GM12878 (cell line): ENCODE results near the gene ITGA8. TPM values are rescaled to one million over a fixed set of nuclear protein-coding genes. Genes with fewer than 3 reads are reported as not detected.

Experiments used
- ATAC-seq: fragments of 200-7000 bp; cut with Tn5 transposase; 3 replicates; pipeline ENCODE4 v1.9.1; 2020; ENCODE audit warnings: mild to moderate bottlenecking, moderate library complexity
- BruUV-seq: library from RNA; stranded (reverse); fragments of 400-500 nt; replicated peaks from 2 replicates; lab custom pipeline; 2021; lab: Mats Ljungman, UMichigan
- CTCF ChIA-PET: fragments of 300-600 bp; sonication (Branson Sonifier 250); formaldehyde crosslinking; extraction: SDS; loops from one replicate; lab custom pipeline; 2021; ENCODE audit warnings: inconsistent platforms; lab: Yijun Ruan, JAX
- POLR2A ChIA-PET: fragments of 350-600 bp; formaldehyde crosslinking; extraction: SDS; loops from one replicate; lab custom pipeline; 2021; ENCODE audit warnings: inconsistent platforms; lab: Charles Lee
- RAD21 ChIA-PET: fragments of 300-600 bp; sonication (Branson Sonifier 250); formaldehyde crosslinking; loops from one replicate; lab custom pipeline; 2023; ENCODE audit warnings: antibody characterized with exemption; ENCODE audit not compliant: unreplicated experiment; lab: Charles Lee
- SMC1A ChIA-PET: fragments of 300-600 bp; sonication (Branson Sonifier 250); formaldehyde crosslinking; loops from one replicate; lab custom pipeline; 2023; ENCODE audit not compliant: unreplicated experiment, uncharacterized antibody; lab: Charles Lee
- DNase-seq: peaks from one replicate; pipeline ENCODE4 v3.0.0-alpha.2; 2011; ENCODE audit warnings: low read depth, low spot score
- FAIRE-seq: peaks from 3 replicates; lab custom pipeline; 2011; peaks lifted over from hg19 to GRCh38; lab: Jason Lieb, UNC
- H2AFZ ChIP-seq: 2 replicates; pipeline ENCODE4 v1.6.0; 2011; ENCODE audit warnings: low read depth, low read length, control low read depth; ENCODE audit not compliant: control insufficient read depth
- H3K27ac ChIP-seq: 2 replicates; pipeline ENCODE4 v1.5.1; 2011; ENCODE audit warnings: control low read depth; ENCODE audit not compliant: control insufficient read depth, insufficient read depth
- H3K27me3 ChIP-seq, 2 experiments: replicated peaks in 1 of 2; 2 replicates each; pipeline versions ENCODE4 v1.6.0 to v1.6.1; 2011; ENCODE audit warnings: low read length in 1 of 2; ENCODE audit not compliant: control insufficient read depth in 2 of 2, insufficient read depth in 2 of 2
- H3K36me3 ChIP-seq, 2 experiments: 2 replicates each; pipeline ENCODE4 v1.5.1; 2011; ENCODE audit warnings: low read length in 1 of 2; ENCODE audit not compliant: control insufficient read depth in 2 of 2, insufficient read depth in 2 of 2
- H3K4me1 ChIP-seq: 2 replicates; pipeline ENCODE4 v1.6.1; 2011; ENCODE audit warnings: mild to moderate bottlenecking, low read length, moderate library complexity, mixed read lengths; ENCODE audit not compliant: control insufficient read depth, insufficient read depth
- H3K4me2 ChIP-seq: 2 replicates; pipeline ENCODE4 v1.6.0; 2011; ENCODE audit warnings: control low read depth; ENCODE audit not compliant: control insufficient read depth, insufficient read depth
- H3K4me3 ChIP-seq: fragments of 200-600 bp; sonication (generic); 2 replicates; pipeline ENCODE4 v1.5.1; 2016
- H3K79me2 ChIP-seq: 2 replicates; pipeline ENCODE4 v1.6.0; 2011; ENCODE audit warnings: low read length; ENCODE audit not compliant: control insufficient read depth, insufficient read depth
- H3K9ac ChIP-seq: 2 replicates; pipeline ENCODE4 v1.8.0; 2011; ENCODE audit warnings: low read length, control low read depth, mixed read lengths; ENCODE audit not compliant: control insufficient read depth, insufficient read depth
- H3K9me3 ChIP-seq: replicated peaks from 3 replicates; pipeline ENCODE4 v1.5.1; 2011; ENCODE audit warnings: mild to moderate bottlenecking, low read length; ENCODE audit not compliant: control insufficient read depth, insufficient read depth
- H4K20me1 ChIP-seq: 2 replicates; pipeline ENCODE4 v1.6.0; 2011; ENCODE audit not compliant: control insufficient read depth, insufficient read depth
- BRCA1 ChIP-seq: IDR thresholded peaks from 2 replicates; pipeline ENCODE4 v1.6.1; 2011; ENCODE audit warnings: low read depth, low read length, improper control_type of control experiment
- FOS ChIP-seq: IDR thresholded peaks from 3 replicates; pipeline ENCODE4 v1.6.1; 2011; ENCODE audit warnings: borderline replicate concordance; ENCODE audit not compliant: insufficient read length; ENCODE audit errors: extremely low read depth
- GABPA ChIP-seq: IDR thresholded peaks from 2 replicates; pipeline ENCODE4 v1.6.1; 2014; ENCODE audit warnings: antibody characterized with exemption, low read depth, mild to moderate bottlenecking, inconsistent platforms
- JUNB ChIP-seq: IDR thresholded peaks from 2 replicates; pipeline ENCODE4 v1.6.1; 2016; ENCODE audit warnings: antibody characterized with exemption, mild to moderate bottlenecking
- KDM1A ChIP-seq: fragments of 200-600 bp; sonication (generic); IDR thresholded peaks from 2 replicates; pipeline ENCODE4 v1.6.1; 2016; ENCODE audit warnings: borderline replicate concordance
- NBN ChIP-seq: fragments of 450-650 bp; IDR thresholded peaks from 2 replicates; pipeline ENCODE4 v1.6.1; 2016
- RAD51 ChIP-seq: fragments of 450-650 bp; IDR thresholded peaks from 2 replicates; pipeline ENCODE4 v1.6.1; 2016; ENCODE audit warnings: moderate library complexity, mild to moderate bottlenecking, inconsistent platforms
- RUNX3 ChIP-seq: IDR thresholded peaks from 2 replicates; pipeline ENCODE4 v1.6.1; 2012; ENCODE audit warnings: low read length, inconsistent platforms
- ZBTB33 ChIP-seq: fragments of 450-650 bp; IDR thresholded peaks from 2 replicates; pipeline ENCODE4 v1.6.1; 2017; ENCODE audit warnings: mild to moderate bottlenecking
- ZNF24 ChIP-seq: fragments of 450-650 bp; IDR thresholded peaks from 2 replicates; pipeline ENCODE4 v1.6.1; 2017; ENCODE audit warnings: antibody characterized with exemption, mild to moderate bottlenecking
- WGBS: methylation state at CpG from one replicate; pipeline ENCODE4 v1.1.6; 2016; ENCODE audit warnings: low lambda C conversion rate; ENCODE audit not compliant: insufficient replicate concordance, insufficient coverage; ENCODE audit errors: missing lambda C conversion rate; 5-methylcytosine and 5-hydroxymethylcytosine counted together
- in situ Hi-C: fragments of 300-500 bp; cut with MboI; formaldehyde crosslinking; loops from 9 replicates; pipeline ENCODE4 v1.14.3; 2018; ENCODE audit warnings: mixed read lengths
- intact Hi-C: fragments of 100-400 bp; cut with micrococcal nuclease; formaldehyde crosslinking; loops from one replicate; pipeline ENCODE4 v1.14.2; 2022; ENCODE audit not compliant: unreplicated experiment
- polyA plus RNA-seq, 11 experiments: library from polyadenylated mRNA; depleted of rRNA in 4 of 11; unstranded in 6 of 11; stranded (reverse) in 5 of 11; fragments of >200 nt; fragmentation: Nextera tagmentation in 4 of 11; fragmentation: Illumina TruSeq in 1 of 11; extraction: Ambion mirVana in 4 of 11; extraction: Trizol in 1 of 11; gene quantifications; 1 replicate in 1 of 11; 2 replicates in 10 of 11; pipeline versions ENCODE4 v1.2.1 to v1.2.3, GENCODE V29; 2011 to 2016; ENCODE audit warnings: inconsistent platforms in 2 of 11, missing spikeins in 2 of 11, low read depth in 1 of 11
- total RNA-seq, 4 experiments: library from RNA; depleted of rRNA in 3 of 4; stranded (reverse); fragments of >200 nt in 3 of 4; fragmentation: Illumina TruSeq in 1 of 4; extraction: Trizol in 1 of 4; gene quantifications; 2 replicates each; pipeline versions ENCODE4 v1.2.1 to v1.2.3, GENCODE V29; 2013 to 2021
- TF ChIP-seq, protein P1 (sequence below): IDR thresholded peaks from 2 replicates; pipeline ENCODE4 v1.6.1; 2012; ENCODE audit warnings: low read depth, low read length, improper control_type of control experiment
- TF ChIP-seq, protein P2 (sequence below): fragments of 450-650 bp; formaldehyde crosslinking; IDR thresholded peaks from 2 replicates; pipeline ENCODE4 v1.5.0; 2022; ENCODE audit warnings: mild to moderate bottlenecking, missing genetic modification characterization

The ITGA8 gene
- total and polyA plus RNA-seq, 10 of the 15 experiments (the other 5 are each of a cell fraction or from before 2014, with no cell fraction given): 0.03 TPM; not detected in 9

DNA sequence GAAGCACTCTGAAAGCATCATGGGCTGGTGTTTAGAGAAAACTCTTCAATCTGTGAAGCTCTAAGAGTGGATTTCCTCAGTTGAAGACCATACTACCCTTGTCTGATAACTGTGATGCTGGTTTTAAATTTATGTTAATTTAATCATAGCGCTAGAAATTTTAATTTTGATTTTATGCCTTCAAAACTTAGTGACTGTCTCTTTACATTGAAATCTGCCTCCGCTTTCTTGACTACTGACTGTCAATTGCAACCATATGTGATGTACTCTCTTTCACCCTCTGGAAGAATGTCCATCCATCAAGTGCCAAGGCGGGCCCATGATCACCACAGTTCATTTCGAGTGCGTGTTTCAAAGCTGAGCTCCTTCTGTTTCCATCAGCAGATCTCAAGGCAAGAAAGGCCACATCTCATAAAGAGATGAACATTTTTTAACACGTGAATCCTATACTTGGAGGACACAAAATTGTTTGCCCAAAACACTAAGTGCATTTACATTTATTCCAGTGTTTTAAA is 147.1 kb downstream of the ITGA8 start:
- in situ Hi-C loops: no loop called here
- Histone ChIP-seq H3K27ac (no peak overlapping the region), H3K27me3 (no peaks in the 10 kb centered on the region), H3K9ac (no peak overlapping the region), H3K4me3 (no peak overlapping the region), H4K20me1 (no peaks in the 10 kb centered on the region), H3K79me2 (no peaks in the 10 kb centered on the region), H3K9me3 (no peaks in the 10 kb centered on the region), H2AFZ (no peak overlapping the region), H3K4me2 (no peak overlapping the region)
- no peak for FAIRE-seq
- no TSS peak for BruUV-seq
- SMC1A ChIA-PET: interaction anchor here (1.1 kb wide), 1 partner anchor 28 kb away, joined by 3 read pairs; no protein-coding TSS in a partner anchor
- no peak for ATAC-seq
- DNase-seq: no peak
- TF ChIP-seq ZNF24 (no peak), KDM1A (no peak), RUNX3 (no peak), BRCA1 (no peak)
- TF ChIP-seq, all 136 proteins: peak for 0
- POLR2A ChIA-PET: no interaction called here
- RAD21 ChIA-PET: no interaction called here
- CTCF ChIA-PET: no interaction called here
- H3K4me1 ChIP-seq: no peaks in the 10 kb centered on the region
- WGBS: 40% methylated on average over 6 of the region's 6 CpGs
- intact Hi-C loops: no loop called here
- H3K36me3 ChIP-seq: no peaks in the 10 kb centered on the region

GRCh38 chr10:15571575-15571974 is 148.1 kb downstream of the ITGA8 start:
- FAIRE-seq (no peak), ATAC-seq (no peak)
- TF ChIP-seq ZBTB33: no peak
- TF ChIP-seq JUNB: no peak
- no peak for TF ChIP-seq GABPA
- TF ChIP-seq ZNF24: no peak
- TF ChIP-seq, protein P1, sequence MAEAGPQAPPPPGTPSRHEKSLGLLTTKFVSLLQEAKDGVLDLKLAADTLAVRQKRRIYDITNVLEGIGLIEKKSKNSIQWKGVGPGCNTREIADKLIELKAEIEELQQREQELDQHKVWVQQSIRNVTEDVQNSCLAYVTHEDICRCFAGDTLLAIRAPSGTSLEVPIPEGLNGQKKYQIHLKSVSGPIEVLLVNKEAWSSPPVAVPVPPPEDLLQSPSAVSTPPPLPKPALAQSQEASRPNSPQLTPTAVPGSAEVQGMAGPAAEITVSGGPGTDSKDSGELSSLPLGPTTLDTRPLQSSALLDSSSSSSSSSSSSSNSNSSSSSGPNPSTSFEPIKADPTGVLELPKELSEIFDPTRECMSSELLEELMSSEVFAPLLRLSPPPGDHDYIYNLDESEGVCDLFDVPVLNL: no peak
- TF ChIP-seq, protein P2, sequence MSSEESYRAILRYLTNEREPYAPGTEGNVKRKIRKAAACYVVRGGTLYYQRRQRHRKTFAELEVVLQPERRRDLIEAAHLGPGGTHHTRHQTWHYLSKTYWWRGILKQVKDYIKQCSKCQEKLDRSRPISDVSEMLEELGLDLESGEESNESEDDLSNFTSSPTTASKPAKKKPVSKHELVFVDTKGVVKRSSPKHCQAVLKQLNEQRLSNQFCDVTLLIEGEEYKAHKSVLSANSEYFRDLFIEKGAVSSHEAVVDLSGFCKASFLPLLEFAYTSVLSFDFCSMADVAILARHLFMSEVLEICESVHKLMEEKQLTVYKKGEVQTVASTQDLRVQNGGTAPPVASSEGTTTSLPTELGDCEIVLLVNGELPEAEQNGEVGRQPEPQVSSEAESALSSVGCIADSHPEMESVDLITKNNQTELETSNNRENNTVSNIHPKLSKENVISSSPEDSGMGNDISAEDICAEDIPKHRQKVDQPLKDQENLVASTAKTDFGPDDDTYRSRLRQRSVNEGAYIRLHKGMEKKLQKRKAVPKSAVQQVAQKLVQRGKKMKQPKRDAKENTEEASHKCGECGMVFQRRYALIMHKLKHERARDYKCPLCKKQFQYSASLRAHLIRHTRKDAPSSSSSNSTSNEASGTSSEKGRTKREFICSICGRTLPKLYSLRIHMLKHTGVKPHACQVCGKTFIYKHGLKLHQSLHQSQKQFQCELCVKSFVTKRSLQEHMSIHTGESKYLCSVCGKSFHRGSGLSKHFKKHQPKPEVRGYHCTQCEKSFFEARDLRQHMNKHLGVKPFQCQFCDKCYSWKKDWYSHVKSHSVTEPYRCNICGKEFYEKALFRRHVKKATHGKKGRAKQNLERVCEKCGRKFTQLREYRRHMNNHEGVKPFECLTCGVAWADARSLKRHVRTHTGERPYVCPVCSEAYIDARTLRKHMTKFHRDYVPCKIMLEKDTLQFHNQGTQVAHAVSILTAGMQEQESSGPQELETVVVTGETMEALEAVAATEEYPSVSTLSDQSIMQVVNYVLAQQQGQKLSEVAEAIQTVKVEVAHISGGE (CRISPR knock-in tag): no peak
- TF ChIP-seq RAD51: no peak
- no peak for TF ChIP-seq NBN
- no peak for TF ChIP-seq FOS

More at GRCh38 chr10:15571575-15571974, 148.1 kb downstream of the ITGA8 start:
- in situ Hi-C loops: no loop called here
- no peak overlapping the region for H3K4me2 ChIP-seq
- H3K27ac ChIP-seq: no peak overlapping the region
- ChIA-PET POLR2A (no interaction called here), SMC1A (interaction anchor here (0.6 kb wide), 1 partner anchor 451 kb away, joined by 3 read pairs; no protein-coding TSS in a partner anchor), CTCF (no interaction called here), RAD21 (no interaction called here)
- H3K36me3 ChIP-seq: no peaks in the 10 kb centered on the region
- H3K27me3 ChIP-seq: no peaks in the 10 kb centered on the region
- 13% methylated on average over 3 of the region's 3 CpGs for WGBS
- no TSS peak for BruUV-seq
- no peaks in the 10 kb centered on the region for H3K9me3 ChIP-seq
- no peaks in the 10 kb centered on the region for H3K4me1 ChIP-seq
- intact Hi-C loops: no loop called here
- DNase-seq: no peak
- no peak overlapping the region for H3K4me3 ChIP-seq
- H2AFZ ChIP-seq: no peak overlapping the region
- H3K9ac ChIP-seq: no peak overlapping the region
- H4K20me1 ChIP-seq: no peaks in the 10 kb centered on the region
- no peaks in the 10 kb centered on the region for H3K79me2 ChIP-seq
